HTR-8/SVneo (cell line): Measurements from ENCODE around the gene TRIO.

ENCODE experiments used
- DNase-seq: peaks from one replicate; pipeline ENCODE4 v3.0.0; 2011; ENCODE audit warnings: low spot score, mixed read lengths; ENCODE audit not compliant: insufficient read length
- FAIRE-seq: peaks from 2 replicates; lab custom pipeline; 2011; peaks lifted over from hg19 to GRCh38; lab: Jason Lieb, UNC

The TRIO gene

DNA sequence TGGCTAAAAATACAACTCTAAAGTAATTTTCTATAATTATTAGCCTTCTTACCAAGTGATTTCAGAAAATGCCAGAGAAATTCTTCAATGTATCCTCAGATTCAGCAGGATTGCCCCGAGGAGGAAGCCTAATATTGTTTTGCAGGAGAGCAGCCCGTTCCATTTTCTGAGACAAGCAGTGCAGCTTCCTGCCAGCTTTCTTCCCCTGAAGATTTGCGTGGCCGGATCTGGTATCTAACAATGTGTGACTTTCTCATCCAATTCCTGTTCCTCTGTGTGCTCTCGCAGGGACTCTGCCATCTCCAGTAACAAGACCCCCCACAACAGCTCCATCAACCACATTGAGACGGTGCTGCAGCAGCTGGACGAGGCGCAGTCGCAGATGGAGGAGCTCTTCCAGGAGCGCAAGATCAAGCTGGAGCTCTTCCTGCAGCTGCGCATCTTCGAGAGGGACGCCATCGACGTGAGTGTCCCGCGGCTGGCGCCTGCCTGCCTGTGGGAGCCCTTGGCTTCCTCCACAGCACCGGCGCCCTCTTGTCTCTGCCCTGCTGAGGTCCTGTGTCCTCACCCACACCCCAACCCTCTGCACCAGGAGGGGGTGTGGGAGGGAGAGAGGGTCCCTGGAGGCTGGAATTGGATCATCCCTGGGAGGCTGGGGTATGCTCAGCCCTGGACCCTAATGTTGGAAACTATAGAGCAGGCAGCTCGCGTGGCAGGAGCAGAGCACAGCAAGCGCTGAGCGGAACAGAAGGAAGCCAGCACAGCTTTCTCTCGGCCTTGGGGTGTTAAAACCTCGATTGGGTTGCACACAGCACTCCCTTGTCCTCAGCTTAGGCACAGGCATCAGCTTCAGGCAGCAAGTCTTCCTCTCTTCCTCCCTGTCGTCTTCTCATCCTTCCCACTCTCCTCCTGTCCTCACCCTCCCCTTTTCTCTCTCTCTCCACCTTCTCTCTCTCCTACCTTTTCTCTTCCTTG is 216.2 kb downstream of the TRIO start:
- FAIRE-seq = no peak

DNA sequence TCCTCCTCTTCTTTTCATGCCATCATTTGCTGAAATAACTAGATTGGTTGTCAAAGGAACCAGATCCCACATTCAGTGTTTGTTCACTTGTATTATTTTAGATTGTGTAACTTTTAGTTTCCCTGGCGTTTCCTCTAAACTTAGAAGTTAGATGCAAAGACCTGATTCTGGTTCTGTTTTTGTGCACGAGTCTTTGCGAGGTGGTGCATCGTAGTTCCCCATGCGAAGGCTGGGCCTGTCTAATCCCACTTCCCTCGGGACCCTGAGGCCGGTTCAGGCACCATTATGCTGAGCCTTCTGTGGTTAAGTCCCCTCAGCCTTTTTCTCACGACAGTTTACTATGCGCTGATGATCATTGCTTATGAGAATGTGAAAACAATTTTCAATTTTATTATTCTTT is 219.3 kb downstream of the TRIO start:
- DNase-seq (no peak), FAIRE-seq (no peak)

More for the DNA sequence above, 216.2 kb downstream of the TRIO start:
- DNase-seq = no peak

DNA sequence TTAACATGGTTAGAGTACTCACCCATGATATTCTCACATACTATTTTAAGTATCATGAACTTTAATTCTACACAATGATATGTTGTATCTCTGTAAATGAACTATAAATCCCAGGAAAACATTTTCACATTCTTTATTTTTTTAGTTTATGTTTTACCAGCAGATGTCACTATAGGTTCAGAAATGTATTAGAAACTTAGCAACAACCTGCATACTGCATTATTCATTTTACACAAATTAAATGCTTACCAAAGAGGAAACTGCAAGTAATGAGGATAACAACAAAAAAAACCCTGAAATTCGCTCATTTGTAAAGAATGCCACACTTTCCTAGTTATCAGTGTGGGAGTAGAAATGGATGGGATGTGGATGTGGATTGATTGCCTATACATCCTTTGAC is 221.0 kb downstream of the TRIO start:
- DNase-seq = no peak
- FAIRE-seq = no peak

DNA sequence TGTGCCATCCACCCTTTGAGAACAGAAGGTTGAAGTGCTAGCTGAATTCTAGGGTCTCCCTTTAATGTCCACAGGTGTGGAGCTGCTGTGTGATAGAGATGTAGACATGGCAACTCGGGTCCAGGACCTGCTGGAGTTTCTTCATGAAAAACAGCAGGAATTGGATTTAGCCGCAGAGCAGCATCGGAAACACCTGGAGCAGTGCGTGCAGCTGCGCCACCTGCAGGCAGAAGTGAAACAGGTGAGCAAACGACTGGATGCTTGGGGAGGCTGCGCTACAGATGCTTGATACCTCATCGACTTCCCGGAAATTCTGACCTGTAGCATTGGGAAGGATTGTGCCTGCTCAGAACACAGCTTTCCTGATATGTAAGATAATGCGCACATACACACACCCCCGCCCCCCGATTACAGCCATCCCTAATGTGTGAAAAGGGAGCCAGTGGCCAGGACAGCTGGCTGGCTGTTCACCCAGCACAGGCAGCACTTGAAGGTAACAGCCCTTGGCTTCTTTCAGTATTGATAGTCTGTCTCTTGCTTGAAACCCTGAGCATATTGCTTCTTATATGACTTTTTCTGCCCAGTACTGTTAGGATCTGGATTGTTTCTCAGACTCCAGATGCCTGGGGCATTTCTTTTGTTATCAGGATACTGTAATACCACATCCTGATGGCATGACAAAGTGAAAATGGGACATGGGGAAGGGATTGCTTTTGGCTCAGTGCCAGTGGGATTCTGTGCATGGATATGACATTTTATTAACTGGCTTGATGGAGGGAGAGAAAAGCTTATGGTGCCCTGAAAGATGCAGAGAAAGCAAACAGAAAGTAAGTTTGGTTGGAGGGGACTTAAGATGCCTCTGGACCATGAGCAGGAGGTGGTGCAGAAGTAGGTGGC is 221.7 kb downstream of the TRIO start:
- DNase-seq (peak; percentile 27), FAIRE-seq (no peak)

DNA sequence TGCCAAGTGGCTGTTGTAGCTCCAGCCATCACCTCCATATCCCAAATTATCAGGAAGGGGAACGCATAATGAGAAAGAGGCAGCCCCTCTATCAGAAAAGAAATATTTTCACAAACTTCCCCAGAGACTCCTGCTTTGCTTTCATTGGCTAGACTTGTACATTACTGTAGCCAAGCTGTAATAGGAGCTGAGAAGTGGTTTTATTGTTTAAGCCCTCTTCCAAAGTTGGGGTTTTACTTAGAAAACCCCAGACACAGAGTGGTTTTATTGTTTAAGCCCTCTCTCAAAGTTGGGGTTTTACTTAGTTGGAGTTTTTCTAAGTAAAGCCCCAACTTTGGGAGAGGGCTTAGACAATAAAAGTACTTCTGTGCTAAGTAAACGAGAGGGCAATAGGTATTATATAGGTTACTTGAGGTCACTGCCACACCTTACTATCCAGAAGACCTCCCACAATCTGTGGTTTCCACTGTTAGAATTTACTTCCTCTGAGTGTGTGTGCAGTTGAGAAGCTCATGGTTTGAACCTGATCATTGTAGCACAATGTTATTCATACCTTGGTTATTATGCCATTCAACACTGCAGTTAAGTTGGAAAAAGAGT is 222.8 kb downstream of the TRIO start:
- FAIRE-seq (no peak), DNase-seq (no peak)

DNA sequence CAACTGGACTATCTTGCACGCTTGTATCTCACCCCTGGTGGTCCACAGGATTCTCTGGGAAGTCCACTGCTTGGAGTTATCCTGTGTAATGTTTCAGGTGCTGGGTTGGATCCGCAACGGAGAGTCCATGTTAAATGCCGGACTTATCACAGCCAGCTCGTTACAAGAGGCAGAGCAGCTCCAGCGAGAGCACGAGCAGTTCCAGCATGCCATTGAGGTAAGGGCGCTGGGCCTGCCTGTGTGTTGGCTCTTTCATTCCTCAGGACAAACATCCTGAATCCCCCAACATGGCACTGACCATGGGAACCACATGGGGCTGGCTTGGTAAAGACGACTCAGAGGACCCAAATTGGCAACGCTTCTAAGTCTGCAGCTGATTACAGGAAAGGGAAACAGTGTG is 223.6 kb downstream of the TRIO start:
- FAIRE-seq = no peak
- no peak for DNase-seq

DNA sequence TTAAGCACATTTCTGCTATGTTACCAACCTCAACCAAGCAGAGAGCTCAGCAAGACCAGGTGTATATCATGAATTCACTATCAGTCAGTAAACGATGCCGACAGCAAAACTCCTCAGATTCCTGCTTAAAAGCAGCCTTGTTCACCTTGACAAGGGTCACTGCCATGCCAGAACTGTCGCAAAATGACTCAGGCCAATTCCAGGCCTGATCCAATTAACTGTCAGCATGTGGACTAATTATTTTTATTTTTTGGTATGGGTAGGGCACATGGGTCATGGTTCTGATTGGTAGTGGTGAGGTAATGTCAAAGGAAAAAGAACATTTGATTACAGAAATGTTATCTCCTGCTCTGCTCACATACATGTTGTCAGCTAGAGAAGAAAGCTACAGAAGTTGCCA is 224.2 kb downstream of the TRIO start:
- FAIRE-seq (no peak), DNase-seq (no peak)

DNA sequence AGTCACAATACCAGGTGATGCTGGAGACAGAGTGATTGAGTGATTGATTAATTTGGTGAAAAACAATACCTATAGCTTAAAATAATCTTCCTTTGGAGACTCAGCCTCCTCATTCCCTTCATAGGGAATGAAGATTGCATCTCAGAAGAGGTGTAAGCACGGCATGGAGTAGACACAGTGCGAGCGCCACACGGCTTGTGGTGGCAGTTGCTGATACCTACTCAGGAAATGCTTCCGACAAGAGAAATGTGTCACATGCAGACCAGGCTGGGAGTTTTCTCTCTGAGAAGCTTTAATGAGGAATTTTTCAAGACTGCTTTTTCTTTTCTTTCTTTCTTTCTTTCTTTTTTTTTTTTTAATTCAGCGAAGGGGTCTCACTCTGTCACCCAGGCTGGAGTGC is 226.6 kb downstream of the TRIO start:
- DNase-seq = no peak
- no peak for FAIRE-seq

DNA sequence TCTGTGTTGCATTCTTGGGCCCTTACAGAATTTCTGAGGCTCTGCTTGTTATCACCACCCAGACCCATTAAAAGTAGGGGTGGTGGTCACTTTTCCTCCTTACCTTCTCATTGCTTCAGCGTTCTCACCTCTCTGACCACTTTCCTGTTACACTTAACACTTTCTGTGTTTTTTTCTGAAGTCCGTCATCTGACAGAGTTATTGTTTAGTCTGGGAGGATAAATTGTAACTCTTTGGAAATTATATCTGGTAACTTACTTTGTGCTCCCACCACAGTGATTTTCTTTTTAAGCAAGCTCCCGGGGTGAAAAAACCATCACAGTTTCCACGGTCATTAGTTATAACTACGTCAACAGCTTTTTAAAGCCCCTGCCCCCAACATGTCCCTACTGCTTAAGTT is 227.2 kb downstream of the TRIO start:
- FAIRE-seq (no peak), DNase-seq (no peak)

DNA sequence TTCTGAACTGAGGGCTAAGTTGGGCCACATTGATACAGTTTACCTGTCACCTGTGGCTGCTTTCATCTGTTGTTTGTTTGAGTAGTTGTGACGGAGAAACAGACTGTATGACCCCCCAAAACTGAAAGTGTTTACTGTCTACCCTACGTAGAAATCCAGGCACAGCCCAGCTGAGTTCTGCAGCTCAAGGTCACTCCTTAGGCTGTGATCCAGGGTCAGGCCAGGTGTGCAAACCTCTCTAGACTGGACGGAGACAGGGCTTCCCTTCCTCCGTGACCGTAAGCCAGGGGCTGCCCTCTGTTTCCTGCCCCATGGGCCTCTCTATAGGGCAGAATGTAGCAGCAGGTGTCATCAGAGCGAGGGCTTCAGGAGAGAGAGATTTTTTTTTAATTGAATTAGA is 230.5 kb downstream of the TRIO start:
- FAIRE-seq = no peak
- DNase-seq = no peak

DNA sequence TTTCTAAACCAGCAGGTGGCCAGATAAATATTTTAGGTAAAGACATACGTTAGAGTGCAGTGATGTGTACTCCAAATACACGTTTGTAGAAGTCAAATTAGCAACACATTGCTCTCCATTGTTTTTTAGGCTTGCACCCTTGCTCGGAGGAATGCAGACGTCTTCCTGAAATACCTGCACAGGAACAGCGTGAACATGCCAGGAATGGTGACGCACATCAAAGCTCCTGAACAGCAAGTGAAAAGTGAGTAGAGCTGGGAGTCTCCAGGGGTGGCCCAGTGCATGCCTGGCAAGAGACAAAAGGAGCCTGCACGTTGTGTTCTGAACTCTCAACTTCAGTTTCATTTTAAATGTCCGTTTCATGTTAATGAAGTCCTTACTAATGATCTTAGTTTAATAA is 231.0 kb downstream of the TRIO start:
- no peak for DNase-seq
- FAIRE-seq = no peak

DNA sequence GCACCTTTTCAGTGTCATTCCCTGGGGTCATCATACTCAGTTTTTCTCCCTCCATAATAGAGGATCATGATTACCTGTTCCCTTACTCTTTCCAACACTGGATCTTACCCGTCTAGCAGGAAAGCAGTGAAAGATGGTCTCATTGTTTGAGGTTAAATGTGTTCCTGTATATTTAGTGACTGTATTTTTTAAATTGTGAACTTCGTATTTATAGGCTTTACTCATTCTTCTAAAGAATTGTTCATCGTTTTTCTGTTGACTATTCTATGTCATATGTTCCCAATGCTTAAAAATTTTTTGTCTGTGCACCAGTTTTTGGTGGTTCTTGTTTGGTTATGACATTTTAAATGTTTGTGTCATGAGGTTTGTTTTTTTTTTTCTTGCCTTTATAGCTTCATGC is 233.6 kb downstream of the TRIO start:
- no peak for FAIRE-seq

DNA sequence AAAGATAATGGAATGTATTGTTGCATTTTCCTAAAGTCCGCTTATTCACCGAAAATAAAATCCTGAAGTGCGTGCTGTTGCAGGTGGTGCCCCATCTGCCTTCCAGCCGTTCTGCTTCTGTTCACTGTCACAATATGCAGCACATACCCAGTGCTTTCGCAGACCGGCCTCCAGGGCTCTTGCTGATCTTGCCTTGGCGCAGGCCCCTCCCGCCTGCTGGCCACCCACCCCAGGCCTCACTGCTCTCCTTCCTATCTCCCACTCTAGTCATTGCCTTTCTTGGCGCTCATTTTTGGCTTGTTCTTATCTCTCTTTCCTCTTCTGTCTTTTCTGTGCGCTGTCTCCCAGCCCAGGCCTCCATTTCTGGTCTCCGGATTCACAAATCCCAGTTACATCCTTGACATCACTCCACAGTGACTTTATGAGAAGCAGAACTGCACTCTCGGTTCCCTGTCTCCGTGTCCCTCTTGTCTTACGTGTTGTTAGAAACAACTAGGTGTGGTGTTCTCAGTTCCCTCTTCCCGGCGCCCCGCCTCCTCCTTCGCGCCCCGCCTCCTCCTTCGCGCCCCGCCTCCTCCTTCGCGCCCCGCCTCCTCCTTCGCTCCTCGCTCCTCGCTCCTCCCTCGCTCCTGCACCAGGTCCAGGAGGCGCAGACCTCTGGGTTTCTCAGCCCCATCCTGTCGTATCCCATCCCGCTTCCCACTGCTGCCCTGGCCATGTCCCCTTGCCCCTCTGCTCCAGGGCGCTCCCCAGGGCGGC is 236.8 kb downstream of the TRIO start:
- no peak for FAIRE-seq

More for the DNA sequence above, 233.6 kb downstream of the TRIO start:
- no peak for DNase-seq

DNA sequence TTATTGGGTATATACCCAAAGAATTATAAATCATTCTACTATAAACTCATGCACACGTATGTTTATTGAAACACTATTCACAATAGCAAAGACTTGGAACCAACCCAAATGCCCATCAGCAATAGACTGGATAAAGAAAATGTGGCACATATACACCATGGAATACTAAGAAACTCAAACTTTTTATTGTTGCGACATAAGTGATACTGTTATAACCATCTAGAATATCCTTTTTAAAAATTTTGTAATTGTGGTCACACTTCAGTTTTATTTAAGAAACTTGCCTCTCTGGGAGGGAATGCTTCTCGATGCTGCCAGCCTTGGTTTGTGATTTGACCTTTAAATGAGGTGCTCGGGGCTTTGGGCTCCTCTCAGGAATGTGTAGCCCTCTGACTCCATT is 237.6 kb downstream of the TRIO start:
- FAIRE-seq = no peak
- no peak for DNase-seq

More for the DNA sequence above, 236.8 kb downstream of the TRIO start:
- no peak for DNase-seq

DNA sequence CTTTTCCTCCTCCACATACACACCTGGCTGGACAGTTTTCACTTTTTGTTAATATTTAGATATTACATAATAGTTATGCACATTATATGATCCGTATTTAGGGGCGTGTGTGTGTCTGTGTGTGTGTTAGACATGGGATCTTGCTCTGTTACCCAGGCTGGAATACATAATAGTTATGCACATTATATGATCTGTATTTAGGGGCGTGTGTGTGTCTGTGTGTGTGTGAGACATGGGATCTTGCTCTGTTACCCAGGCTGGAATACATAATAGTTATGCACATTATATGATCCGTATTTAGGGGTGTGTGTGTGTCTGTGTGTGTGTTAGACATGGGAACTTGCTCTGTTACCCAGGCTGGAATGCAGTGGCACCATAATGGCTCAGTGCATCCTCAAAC is 239.5 kb downstream of the TRIO start:
- DNase-seq (no peak), FAIRE-seq (peak; percentile 51)

DNA sequence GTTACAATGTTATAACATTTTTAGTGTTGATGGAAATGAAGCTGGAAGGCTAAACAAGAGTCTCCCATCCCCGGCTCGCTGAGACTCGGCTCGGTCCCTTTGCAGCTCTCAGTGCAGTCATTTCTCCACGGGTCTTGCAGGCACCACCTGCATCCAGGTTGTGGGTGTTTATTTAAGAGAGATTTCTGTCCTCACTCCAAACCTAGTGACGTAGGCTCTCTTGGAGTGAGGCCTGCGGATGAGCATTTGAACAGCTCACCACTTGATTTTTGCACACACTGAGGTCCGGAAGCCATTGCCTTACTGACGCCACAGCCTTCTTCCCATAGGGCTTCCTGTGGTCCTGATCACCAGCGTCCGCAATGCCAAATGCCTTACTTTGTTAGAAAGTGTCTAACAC is 240.8 kb downstream of the TRIO start:
- no peak for FAIRE-seq
- no peak for DNase-seq

DNA sequence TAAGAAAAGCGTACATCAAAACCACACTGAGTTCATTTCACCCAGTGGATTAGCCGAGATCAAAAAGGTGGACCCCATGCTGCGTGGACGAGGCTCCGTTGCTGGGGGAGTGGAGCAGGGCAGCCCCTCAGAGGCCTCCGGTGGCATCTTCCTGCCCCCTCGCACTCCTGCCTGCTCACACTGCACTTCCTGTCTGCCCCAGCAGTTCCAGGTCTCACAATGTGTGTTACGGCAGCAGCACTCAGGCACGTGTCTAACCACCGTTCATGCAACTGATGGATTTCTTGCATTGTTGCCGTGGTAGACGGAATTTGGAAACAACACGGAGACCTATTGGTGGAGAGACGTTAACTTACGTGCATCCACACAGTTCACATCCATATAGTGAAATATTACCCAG is 241.9 kb downstream of the TRIO start:
- FAIRE-seq (peak; percentile 79), DNase-seq (no peak)

DNA sequence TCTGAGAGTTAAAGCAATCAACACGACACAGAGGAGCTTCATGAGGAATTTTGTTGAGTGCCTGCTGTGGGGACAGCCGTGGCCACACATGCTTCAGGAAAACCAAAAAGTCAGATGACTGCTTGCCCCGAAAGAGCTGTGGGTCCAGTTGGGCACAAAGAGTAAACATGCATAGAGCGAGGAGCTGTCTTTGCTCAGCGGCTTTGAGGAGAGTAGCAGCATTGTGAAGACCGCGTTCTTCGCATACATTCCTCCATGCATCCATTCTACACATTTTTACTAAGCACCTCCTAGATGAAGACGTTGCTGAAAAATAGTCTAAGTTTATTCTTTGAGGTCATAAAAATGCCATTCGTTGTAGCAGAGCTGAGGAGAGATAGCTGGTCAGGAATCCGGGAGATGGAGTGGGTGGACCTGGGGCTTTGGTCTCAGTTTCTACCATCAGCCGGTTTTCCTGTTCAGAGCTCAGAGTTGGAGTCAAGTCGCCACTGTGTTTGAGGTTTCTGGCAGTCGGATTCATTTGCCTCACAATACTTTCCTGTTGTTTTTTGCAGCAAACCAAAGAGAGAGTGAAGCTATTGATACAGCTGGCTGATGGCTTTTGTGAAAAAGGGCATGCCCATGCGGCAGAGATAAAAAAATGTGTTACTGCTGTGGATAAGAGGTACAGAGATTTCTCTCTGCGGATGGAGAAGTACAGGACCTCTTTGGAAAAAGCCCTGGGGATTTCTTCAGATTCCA is 243.9 kb downstream of the TRIO start:
- FAIRE-seq = no peak
- no peak for DNase-seq

DNA sequence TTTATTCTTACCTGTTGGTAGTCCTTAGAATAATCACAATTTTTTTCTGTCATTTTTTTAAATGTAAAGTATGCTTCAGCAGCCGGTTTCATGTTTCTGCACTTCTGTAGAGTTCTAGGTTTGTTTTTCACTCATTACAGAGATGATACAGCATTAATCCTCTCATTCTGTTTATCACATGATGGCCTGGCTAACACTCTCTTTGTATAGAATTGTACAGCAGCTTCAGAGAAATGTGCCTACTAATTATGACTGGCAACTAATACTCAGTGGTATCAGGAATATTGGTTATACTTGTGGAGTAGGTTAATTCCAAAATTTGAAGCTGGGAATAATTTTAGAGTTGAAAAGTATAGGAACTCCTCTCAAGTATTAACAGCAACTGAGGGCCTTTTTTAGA is 245.6 kb downstream of the TRIO start:
- no peak for DNase-seq
- FAIRE-seq = no peak
